Caco-2 (cell line): ENCODE measurements around the gene NEDD4L. TPM values are rescaled to one million over a fixed set of nuclear protein-coding genes. Genes with fewer than 3 reads are reported as not detected.

Source experiments
- BruUV-seq: library from RNA; stranded (reverse); fragments of 400-500 nt; replicated peaks from 2 replicates; lab custom pipeline; 2021; lab: Mats Ljungman, UMichigan
- CTCF ChIA-PET: fragments of 300-600 bp; sonication (Branson Sonifier 250); formaldehyde crosslinking; loops from one replicate; lab custom pipeline; 2022; ENCODE audit warnings: antibody characterized with exemption; lab: Charles Lee
- POLR2A ChIA-PET: fragments of 300-600 bp; sonication (Branson Sonifier 250); formaldehyde crosslinking; loops from one replicate; lab custom pipeline; 2022; ENCODE audit warnings: antibody characterized with exemption; lab: Charles Lee
- DNase-seq, 2 experiments: peaks; one replicate each; pipeline versions ENCODE4 v3.0.0 to v3.0.0-alpha.2; 2020 to 2022
- H3K27me3 ChIP-seq: replicated peaks from 2 replicates; pipeline ENCODE4 v1.6.0; 2011; ENCODE audit warnings: low read length; ENCODE audit not compliant: control insufficient read depth, insufficient read depth
- H3K36me3 ChIP-seq: 2 replicates; pipeline ENCODE4 v1.5.1; 2011; ENCODE audit warnings: low read length; ENCODE audit not compliant: control insufficient read depth, insufficient read depth
- H3K4me1 ChIP-seq: fragments of 250-450 bp; sonication (Bioruptor Pico); 2 replicates; pipeline ENCODE4 v1.5.1; 2020; ENCODE audit warnings: mild to moderate bottlenecking
- H3K4me3 ChIP-seq: 2 replicates; pipeline ENCODE4 v1.5.1; 2011; ENCODE audit warnings: low read depth, mild to moderate bottlenecking, control low read depth, low read length
- H3K9me3 ChIP-seq: fragments of 250-450 bp; sonication (Bioruptor Pico); 2 replicates; pipeline ENCODE4 v1.5.1; 2020; ENCODE audit warnings: mild to moderate bottlenecking, moderate library complexity
- H3K27ac Mint-ChIP-seq: one replicate; pipeline ENCODE4 v1.8.0; 2022; ENCODE audit warnings: mixed read lengths; ENCODE audit not compliant: unreplicated experiment
- H3K27me3 Mint-ChIP-seq: one replicate; pipeline ENCODE4 v1.8.0; 2022; ENCODE audit warnings: mixed read lengths; ENCODE audit not compliant: insufficient read depth, unreplicated experiment
- H3K36me3 Mint-ChIP-seq: one replicate; pipeline ENCODE4 v1.8.0; 2022; ENCODE audit warnings: mild to moderate bottlenecking, mixed read lengths; ENCODE audit not compliant: insufficient read depth, unreplicated experiment
- H3K4me1 Mint-ChIP-seq: one replicate; pipeline ENCODE4 v1.8.0; 2022; ENCODE audit warnings: low read depth, mixed read lengths; ENCODE audit not compliant: unreplicated experiment
- H3K4me3 Mint-ChIP-seq: one replicate; pipeline ENCODE4 v1.8.0; 2022; ENCODE audit warnings: mild to moderate bottlenecking, moderate library complexity, mixed read lengths; ENCODE audit not compliant: unreplicated experiment
- H3K9me3 Mint-ChIP-seq: one replicate; pipeline ENCODE4 v1.8.0; 2022; ENCODE audit warnings: mixed read lengths; ENCODE audit not compliant: unreplicated experiment
- intact Hi-C: fragments of 100-400 bp; cut with micrococcal nuclease; formaldehyde crosslinking; loops from one replicate; pipeline ENCODE4 v1.10.0; 2022; ENCODE audit not compliant: unreplicated experiment
- total RNA-seq: library from RNA; stranded (reverse); gene quantifications from 2 replicates; pipeline ENCODE4 v1.2.3, GENCODE V29; 2022
- TF ChIP-seq, protein P1 (sequence below), 2 experiments: fragments of 200-600 bp in 1 of 2; IDR thresholded peaks; 1 replicate in 1 of 2; 2 replicates in 1 of 2; pipeline versions ENCODE4 v1.5.1 to v1.8.0; 2011 to 2022; ENCODE audit warnings: antibody characterized with exemption in 1 of 2, control low read depth in 1 of 2, inconsistent platforms in 1 of 2, low read depth in 1 of 2, low read length in 1 of 2, mild to moderate bottlenecking in 1 of 2, moderate library complexity in 1 of 2; ENCODE audit not compliant: insufficient read depth in 1 of 2, severe bottlenecking in 1 of 2, unreplicated experiment in 1 of 2

The NEDD4L gene
- total RNA-seq, 1 experiment from 2014 or later = 85.4 TPM

GRCh38 chr18:58208207-58208932 lies 164.3 kb downstream of the NEDD4L start:
- Mint-ChIP-seq H3K9me3 (no peaks in the 10 kb centered on the region), H3K27me3 (no peaks in the 10 kb centered on the region), H3K4me1 (peaks cover 3% of the 10 kb centered on the region), H3K4me3 (no peak overlapping the region), H3K27ac (no peak overlapping the region), H3K36me3 (peaks cover 11% of the 10 kb centered on the region)
- Histone ChIP-seq H3K9me3 (no peaks in the 10 kb centered on the region), H3K27me3 (no peaks in the 10 kb centered on the region), H3K4me3 (no peak overlapping the region), H3K4me1 (peaks cover 11% of the 10 kb centered on the region), H3K36me3 (no peaks in the 10 kb centered on the region)
- POLR2A ChIA-PET = no interaction called here
- BruUV-seq = no TSS peak
- intact Hi-C loops = no loop called here
- CTCF ChIA-PET = no interaction called here
- TF ChIP-seq, protein P1, sequence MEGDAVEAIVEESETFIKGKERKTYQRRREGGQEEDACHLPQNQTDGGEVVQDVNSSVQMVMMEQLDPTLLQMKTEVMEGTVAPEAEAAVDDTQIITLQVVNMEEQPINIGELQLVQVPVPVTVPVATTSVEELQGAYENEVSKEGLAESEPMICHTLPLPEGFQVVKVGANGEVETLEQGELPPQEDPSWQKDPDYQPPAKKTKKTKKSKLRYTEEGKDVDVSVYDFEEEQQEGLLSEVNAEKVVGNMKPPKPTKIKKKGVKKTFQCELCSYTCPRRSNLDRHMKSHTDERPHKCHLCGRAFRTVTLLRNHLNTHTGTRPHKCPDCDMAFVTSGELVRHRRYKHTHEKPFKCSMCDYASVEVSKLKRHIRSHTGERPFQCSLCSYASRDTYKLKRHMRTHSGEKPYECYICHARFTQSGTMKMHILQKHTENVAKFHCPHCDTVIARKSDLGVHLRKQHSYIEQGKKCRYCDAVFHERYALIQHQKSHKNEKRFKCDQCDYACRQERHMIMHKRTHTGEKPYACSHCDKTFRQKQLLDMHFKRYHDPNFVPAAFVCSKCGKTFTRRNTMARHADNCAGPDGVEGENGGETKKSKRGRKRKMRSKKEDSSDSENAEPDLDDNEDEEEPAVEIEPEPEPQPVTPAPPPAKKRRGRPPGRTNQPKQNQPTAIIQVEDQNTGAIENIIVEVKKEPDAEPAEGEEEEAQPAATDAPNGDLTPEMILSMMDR (IDR thresholded peaks at IDR 0.05; ENCODE audit: insufficient read depth in 1 of 2, low read depth in 1 of 2, low read length in 1 of 2, severe bottlenecking in 1 of 2, unreplicated experiment in 1 of 2) = no peak
- no peak for DNase-seq

- peaks cover 13% of the 10 kb centered on the region for H3K4me1 Mint-ChIP-seq
- no peak for DNase-seq
- peaks cover 11% of the 10 kb centered on the region for H3K4me1 ChIP-seq
- H3K9me3 ChIP-seq = no peaks in the 10 kb centered on the region
- peaks cover 11% of the 10 kb centered on the region for H3K36me3 Mint-ChIP-seq
- H3K4me3 ChIP-seq = no peak overlapping the region
- BruUV-seq = no TSS peak
- H3K36me3 ChIP-seq = no peaks in the 10 kb centered on the region
- CTCF ChIA-PET = no interaction called here
- H3K27me3 Mint-ChIP-seq = no peaks in the 10 kb centered on the region
- H3K27ac Mint-ChIP-seq = no peak overlapping the region
- POLR2A ChIA-PET = no interaction called here
- intact Hi-C loops = no loop called here
- H3K9me3 Mint-ChIP-seq = no peaks in the 10 kb centered on the region
- H3K27me3 ChIP-seq = no peaks in the 10 kb centered on the region
- TF ChIP-seq, protein P1 (IDR thresholded peaks at IDR 0.05; ENCODE audit: insufficient read depth in 1 of 2, low read depth in 1 of 2, low read length in 1 of 2, severe bottlenecking in 1 of 2, unreplicated experiment in 1 of 2) = no peak
- H3K4me3 Mint-ChIP-seq = no peak overlapping the region
Measured at GRCh38 chr18:58209326-58209725, 165.3 kb downstream of the NEDD4L start.

GRCh38 chr18:58211510-58211909 lies 167.5 kb downstream of the NEDD4L start:
- TF ChIP-seq, protein P1 (IDR thresholded peaks at IDR 0.05; ENCODE audit: insufficient read depth in 1 of 2, low read depth in 1 of 2, low read length in 1 of 2, severe bottlenecking in 1 of 2, unreplicated experiment in 1 of 2) = no peak
- Histone ChIP-seq H3K9me3 (no peaks in the 10 kb centered on the region), H3K4me1 (peaks cover 11% of the 10 kb centered on the region), H3K36me3 (no peaks in the 10 kb centered on the region), H3K4me3 (no peak overlapping the region), H3K27me3 (no peaks in the 10 kb centered on the region)
- Mint-ChIP-seq H3K27ac (no peak overlapping the region), H3K36me3 (peaks cover 2% of the 10 kb centered on the region), H3K9me3 (no peaks in the 10 kb centered on the region), H3K27me3 (no peaks in the 10 kb centered on the region), H3K4me1 (peaks cover 22% of the 10 kb centered on the region), H3K4me3 (no peak overlapping the region)
- no TSS peak for BruUV-seq
- CTCF ChIA-PET = no interaction called here
- intact Hi-C loops = no loop called here
- POLR2A ChIA-PET = no interaction called here
- no peak for DNase-seq
